ENCODE data around the gene CCM2.

Gene CCM2

DNA sequence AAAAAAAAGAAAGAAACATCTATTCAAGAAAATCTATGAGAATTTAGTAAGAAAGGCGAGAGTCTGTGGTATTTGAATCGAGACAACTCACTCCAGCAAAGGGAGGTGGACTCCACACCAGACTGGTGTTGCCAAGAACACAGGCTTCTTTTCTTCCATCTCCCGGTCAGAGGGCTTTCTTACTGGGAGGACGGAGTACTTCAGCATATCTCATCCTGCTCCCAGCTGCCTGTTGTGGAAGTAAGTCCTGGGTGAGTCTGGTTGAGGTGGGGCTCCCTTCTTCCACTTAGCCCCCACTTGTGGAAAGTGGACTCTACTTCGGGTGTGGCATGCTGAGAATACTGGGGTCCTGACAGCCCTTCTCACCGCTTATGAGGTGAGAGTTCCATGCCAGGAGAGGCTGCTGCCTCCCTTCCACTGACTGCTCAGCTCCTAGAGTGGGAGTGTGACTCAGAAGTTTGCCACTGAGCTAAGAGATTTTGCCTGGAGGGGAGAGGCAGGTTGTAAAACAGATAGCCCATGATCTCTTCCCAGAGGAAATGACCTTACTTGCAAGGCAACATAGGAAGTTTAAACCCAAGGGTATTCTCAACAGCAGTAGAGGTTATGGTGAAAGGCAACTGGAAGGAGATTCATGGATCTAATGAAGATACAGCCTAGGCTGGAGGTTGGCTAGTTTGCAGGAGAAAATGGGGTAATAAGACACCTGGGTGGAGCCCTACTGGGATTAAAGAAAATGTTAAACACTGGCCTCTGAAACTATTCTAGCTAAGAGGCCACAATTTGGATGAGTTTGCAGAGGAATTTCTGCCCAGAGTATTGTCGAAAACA lies 92.3 kb downstream of the CCM2 start:
- no peak for DNase-seq
- TF ChIP-seq, protein P1, sequence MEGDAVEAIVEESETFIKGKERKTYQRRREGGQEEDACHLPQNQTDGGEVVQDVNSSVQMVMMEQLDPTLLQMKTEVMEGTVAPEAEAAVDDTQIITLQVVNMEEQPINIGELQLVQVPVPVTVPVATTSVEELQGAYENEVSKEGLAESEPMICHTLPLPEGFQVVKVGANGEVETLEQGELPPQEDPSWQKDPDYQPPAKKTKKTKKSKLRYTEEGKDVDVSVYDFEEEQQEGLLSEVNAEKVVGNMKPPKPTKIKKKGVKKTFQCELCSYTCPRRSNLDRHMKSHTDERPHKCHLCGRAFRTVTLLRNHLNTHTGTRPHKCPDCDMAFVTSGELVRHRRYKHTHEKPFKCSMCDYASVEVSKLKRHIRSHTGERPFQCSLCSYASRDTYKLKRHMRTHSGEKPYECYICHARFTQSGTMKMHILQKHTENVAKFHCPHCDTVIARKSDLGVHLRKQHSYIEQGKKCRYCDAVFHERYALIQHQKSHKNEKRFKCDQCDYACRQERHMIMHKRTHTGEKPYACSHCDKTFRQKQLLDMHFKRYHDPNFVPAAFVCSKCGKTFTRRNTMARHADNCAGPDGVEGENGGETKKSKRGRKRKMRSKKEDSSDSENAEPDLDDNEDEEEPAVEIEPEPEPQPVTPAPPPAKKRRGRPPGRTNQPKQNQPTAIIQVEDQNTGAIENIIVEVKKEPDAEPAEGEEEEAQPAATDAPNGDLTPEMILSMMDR (IDR thresholded peaks at IDR 0.05) = no peak
- peak overlapping the region; percentile 38 for H3K27ac Mint-ChIP-seq
- peaks cover 10% of the 10 kb centered on the region for H3K9me3 Mint-ChIP-seq
- H3K4me1 Mint-ChIP-seq = peaks cover 10% of the 10 kb centered on the region
- H3K4me3 Mint-ChIP-seq = no peak overlapping the region
- peaks cover 40% of the 10 kb centered on the region for H3K27me3 Mint-ChIP-seq (ENCODE audit: low read depth, poor library complexity)
- H3K36me3 Mint-ChIP-seq (ENCODE audit: low read depth) = no peaks in the 10 kb centered on the region

DNA sequence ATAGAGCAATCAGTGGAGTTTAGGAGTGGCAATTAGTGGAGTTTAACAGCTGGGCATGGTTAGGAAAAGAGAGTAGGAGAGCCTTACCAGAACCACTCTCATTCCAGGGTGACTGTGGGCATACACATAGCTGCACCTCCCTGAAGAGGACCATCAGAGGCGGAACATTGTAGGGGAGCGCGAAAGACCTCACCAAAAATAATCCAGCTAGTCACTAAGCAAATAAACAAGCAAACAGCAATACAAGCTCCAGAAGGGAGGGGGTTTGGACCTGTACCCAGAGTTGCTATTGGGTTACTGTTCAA lies 92.9 kb downstream of the CCM2 start:
- peaks cover 10% of the 10 kb centered on the region for H3K4me1 Mint-ChIP-seq
- TF ChIP-seq, protein P1 (IDR thresholded peaks at IDR 0.05) = no peak
- DNase-seq = no peak
- peaks cover 35% of the 10 kb centered on the region for H3K27me3 Mint-ChIP-seq (ENCODE audit: low read depth, poor library complexity)
- peaks cover 10% of the 10 kb centered on the region for H3K9me3 Mint-ChIP-seq
- no peak overlapping the region for H3K4me3 Mint-ChIP-seq
- H3K36me3 Mint-ChIP-seq (ENCODE audit: low read depth) = no peaks in the 10 kb centered on the region
- H3K27ac Mint-ChIP-seq = no peak overlapping the region

DNA sequence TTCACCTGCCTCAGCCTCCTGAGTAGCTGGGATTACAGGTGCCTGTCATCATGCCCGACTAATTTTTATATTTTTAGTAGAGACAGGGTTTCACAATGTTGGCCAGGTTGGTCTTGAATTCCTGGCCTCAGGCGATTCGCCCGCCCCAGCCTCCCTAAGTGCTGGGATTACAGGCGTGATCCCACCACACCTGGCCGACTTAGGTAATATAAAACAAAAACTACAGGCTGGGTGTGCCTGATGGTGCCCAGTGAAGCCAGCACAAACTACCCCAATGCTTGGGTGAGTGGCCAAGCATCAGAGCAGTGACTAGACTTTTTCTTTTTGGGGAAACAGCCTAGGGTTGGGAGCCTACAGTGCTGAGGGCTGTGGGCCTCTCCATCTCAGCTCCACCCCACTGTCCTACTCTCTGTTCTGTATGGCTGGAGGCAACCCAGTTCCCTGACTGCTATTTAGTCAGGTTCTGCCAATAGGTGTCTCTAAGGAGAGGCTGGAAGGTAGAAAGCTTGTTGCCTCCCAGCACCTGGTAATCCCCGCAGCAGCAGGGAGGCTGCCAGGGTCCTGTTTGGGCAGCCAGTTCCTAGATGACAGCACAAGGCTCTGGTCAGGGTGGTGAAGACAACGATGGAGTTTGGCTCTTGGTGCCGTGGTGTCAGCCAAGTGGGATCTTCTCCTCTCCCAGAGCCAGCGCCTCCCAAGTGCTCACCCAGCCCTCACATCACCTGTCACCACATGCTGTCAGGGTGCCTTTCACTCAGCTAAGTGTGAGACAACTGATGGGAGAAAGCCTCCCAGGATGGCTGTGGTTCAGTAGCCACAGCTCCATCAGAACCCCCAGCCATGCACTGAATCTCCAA lies 99.2 kb downstream of the CCM2 start:
- no peaks in the 10 kb centered on the region for H3K9me3 Mint-ChIP-seq
- no peaks in the 10 kb centered on the region for H3K27me3 Mint-ChIP-seq (ENCODE audit: low read depth, poor library complexity)
- H3K36me3 Mint-ChIP-seq (ENCODE audit: low read depth) = peaks cover 12% of the 10 kb centered on the region
- peak overlapping the region; percentile 88 for H3K27ac Mint-ChIP-seq
- no peak overlapping the region for H3K4me3 Mint-ChIP-seq
- no peak for DNase-seq
- TF ChIP-seq, protein P1 (IDR thresholded peaks at IDR 0.05) = no peak
- H3K4me1 Mint-ChIP-seq = no peaks in the 10 kb centered on the region

DNA sequence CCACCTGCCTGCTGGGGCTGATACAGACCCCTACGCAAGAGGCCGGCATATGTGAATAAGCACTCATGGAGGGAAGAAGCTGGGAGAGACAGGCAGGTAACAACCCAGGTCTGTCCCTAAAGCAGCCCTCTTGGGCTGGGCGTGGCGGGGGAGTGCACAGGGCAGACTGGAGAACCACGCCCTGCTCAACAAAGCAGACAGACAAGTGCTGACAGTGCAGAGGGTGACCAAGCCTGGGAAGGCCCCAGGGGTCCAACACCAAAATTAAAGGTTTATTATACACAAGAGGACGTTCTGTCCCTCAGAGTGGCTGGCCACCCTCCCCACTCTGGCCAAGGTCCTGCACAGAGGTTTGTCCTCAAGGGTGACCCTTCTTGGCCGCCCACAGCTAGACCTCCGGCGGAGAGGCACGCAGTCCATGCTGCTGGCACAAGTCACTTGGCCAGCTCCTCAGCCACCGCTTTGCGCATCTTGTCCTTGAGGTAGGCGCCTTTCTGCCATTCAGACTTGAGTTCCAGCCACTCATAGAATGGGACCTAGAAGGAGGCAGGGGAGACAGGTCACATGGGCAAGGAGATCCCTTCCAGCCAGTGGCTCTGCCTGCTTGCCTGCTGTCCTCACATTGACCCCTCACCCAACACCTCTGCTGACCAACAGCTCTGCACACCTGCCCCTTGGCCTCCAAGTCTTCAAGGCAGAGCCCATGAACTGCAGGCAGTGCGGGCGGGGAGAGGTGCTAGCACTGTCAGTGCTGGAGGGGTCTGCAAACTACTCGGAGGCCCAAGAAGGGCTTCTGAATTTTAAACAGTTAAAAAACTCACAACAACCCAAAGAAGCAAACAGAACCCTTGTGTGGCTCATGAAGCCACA lies 100.1 kb downstream of the CCM2 start:
- H3K4me1 Mint-ChIP-seq = no peaks in the 10 kb centered on the region
- peak overlapping the region; percentile 44 for H3K27ac Mint-ChIP-seq
- TF ChIP-seq, protein P1 (IDR thresholded peaks at IDR 0.05) = no peak
- no peak for DNase-seq
- H3K9me3 Mint-ChIP-seq = no peaks in the 10 kb centered on the region
- H3K36me3 Mint-ChIP-seq (ENCODE audit: low read depth) = peaks cover 12% of the 10 kb centered on the region
- H3K4me3 Mint-ChIP-seq = no peak overlapping the region
- H3K27me3 Mint-ChIP-seq (ENCODE audit: low read depth, poor library complexity) = no peaks in the 10 kb centered on the region

DNA sequence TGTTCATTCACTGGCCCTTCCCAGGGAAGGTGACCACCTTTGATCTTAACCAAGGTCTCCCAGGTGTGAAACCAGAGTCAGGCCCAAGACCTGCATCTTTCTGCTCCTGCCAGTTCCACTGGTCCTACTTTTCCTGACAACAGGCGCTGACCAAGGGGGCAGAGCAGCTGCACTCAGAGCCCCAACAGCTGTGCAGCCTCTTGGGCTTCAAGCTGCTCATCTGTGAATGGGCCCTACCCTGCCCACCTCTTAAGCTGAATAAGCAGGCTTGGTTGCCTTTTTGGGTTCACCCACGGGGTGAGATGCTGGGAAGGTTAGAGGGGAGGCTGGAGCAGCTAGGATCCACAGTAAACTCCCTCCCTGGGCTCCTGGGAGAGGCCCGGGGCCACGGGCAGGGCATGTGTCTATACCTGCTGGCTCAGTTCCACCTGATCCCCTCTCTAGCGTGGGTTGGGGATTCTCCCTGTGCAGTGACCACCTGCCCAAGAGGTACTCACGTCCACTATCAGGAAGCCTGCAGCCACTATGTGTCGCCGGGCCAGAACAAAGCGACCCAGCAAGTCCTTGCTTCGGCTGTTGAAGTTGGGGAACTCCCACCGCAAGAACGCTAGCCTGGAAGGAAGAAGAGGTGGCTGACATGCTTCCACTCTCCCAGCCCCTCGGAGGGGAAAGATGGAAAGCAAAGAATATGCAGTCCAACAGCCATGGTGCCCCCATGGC lies 100.9 kb downstream of the CCM2 start:
- no peaks in the 10 kb centered on the region for H3K27me3 Mint-ChIP-seq (ENCODE audit: low read depth, poor library complexity)
- peaks cover 12% of the 10 kb centered on the region for H3K36me3 Mint-ChIP-seq (ENCODE audit: low read depth)
- TF ChIP-seq, protein P1 (IDR thresholded peaks at IDR 0.05) = no peak
- H3K4me3 Mint-ChIP-seq = no peak overlapping the region
- no peaks in the 10 kb centered on the region for H3K9me3 Mint-ChIP-seq
- H3K27ac Mint-ChIP-seq = no peak overlapping the region
- no peaks in the 10 kb centered on the region for H3K4me1 Mint-ChIP-seq
- DNase-seq = no peak
